ENCODE results near the gene CTSE.

CTSE gene

GRCh38 chr1:206039046-206039973 lies 15.6 kb upstream of the CTSE start:
- no peak for TF ChIP-seq CTCF (IDR thresholded peaks at IDR 0.05; ENCODE audit: control insufficient read depth, extremely low read depth, insufficient read depth)
- DNase-seq (ENCODE audit: low read depth), result no peak
- H3K4me3 ChIP-seq (ENCODE audit: low read depth, low read length), result no peak overlapping the region

GRCh38 chr1:206037581-206037980 lies 13.9 kb upstream of the CTSE start:
- no peak for TF ChIP-seq CTCF (IDR thresholded peaks at IDR 0.05; ENCODE audit: control insufficient read depth, extremely low read depth, insufficient read depth)
- no peak for DNase-seq (ENCODE audit: low read depth)
- no peak overlapping the region for H3K4me3 ChIP-seq (ENCODE audit: low read depth, low read length)

- no peak overlapping the region for H3K4me3 ChIP-seq (ENCODE audit: low read depth, low read length)
- DNase-seq (ENCODE audit: low read depth), result no peak
- no peak for TF ChIP-seq CTCF (IDR thresholded peaks at IDR 0.05; ENCODE audit: control insufficient read depth, extremely low read depth, insufficient read depth)
Observed at GRCh38 chr1:206036663-206037455, 13.2 kb upstream of the CTSE start.

GRCh38 chr1:206035027-206035426 lies 11.3 kb upstream of the CTSE start:
- DNase-seq (ENCODE audit: low read depth), result no peak
- TF ChIP-seq CTCF (IDR thresholded peaks at IDR 0.05; ENCODE audit: control insufficient read depth, extremely low read depth, insufficient read depth), result no peak
- H3K4me3 ChIP-seq (ENCODE audit: low read depth, low read length), result no peak overlapping the region

- H3K4me3 ChIP-seq (ENCODE audit: low read depth, low read length), result no peak overlapping the region
- DNase-seq (ENCODE audit: low read depth), result no peak
- TF ChIP-seq CTCF (IDR thresholded peaks at IDR 0.05; ENCODE audit: control insufficient read depth, extremely low read depth, insufficient read depth), result no peak
Observed at GRCh38 chr1:206032380-206033140, 8.9 kb upstream of the CTSE start.

GRCh38 chr1:206030714-206031113 lies 7.0 kb upstream of the CTSE start:
- TF ChIP-seq CTCF (IDR thresholded peaks at IDR 0.05; ENCODE audit: control insufficient read depth, extremely low read depth, insufficient read depth), result peak; percentile 98
- DNase-seq (ENCODE audit: low read depth), result peak; percentile 69
- H3K4me3 ChIP-seq (ENCODE audit: low read depth, low read length), result no peak overlapping the region

All from LNCaP clone FGC (cell line).